Spleen (tissue), 11 donors: ENCODE data around the gene P2RY14. TPM values are rescaled to one million over a fixed set of nuclear protein-coding genes. Genes with fewer than 3 reads are reported as not detected.

ENCODE experiments used
- DNase-seq: peaks from one replicate; pipeline ENCODE4 v3.0.0-alpha.2; 2020
- H3K27ac ChIP-seq, 8 donors: fragments of 200-600 bp; sonication (generic) in 7 of 8; 1 replicate in 4 of 8; 2 replicates in 4 of 8; pipeline versions ENCODE4 v1.5.0 to v1.8.0; 2016 to 2021; ENCODE audit warnings: inconsistent platforms in 4 of 8, mild to moderate bottlenecking in 4 of 8, moderate library complexity in 1 of 8
- H3K27me3 ChIP-seq, 7 donors: fragments of 200-600 bp; sonication (generic) in 6 of 7; replicated peaks in 1 of 7; 1 replicate in 4 of 7; 2 replicates in 3 of 7; pipeline versions ENCODE4 v1.5.0 to v1.8.0; 2016 to 2021; ENCODE audit warnings: inconsistent platforms in 3 of 7, mild to moderate bottlenecking in 1 of 7
- H3K36me3 ChIP-seq, 6 donors: fragments of 200-600 bp; sonication (generic) in 5 of 6; 1 replicate in 4 of 6; 2 replicates in 2 of 6; pipeline versions ENCODE4 v1.5.0 to v1.8.0; 2016 to 2021; ENCODE audit warnings: inconsistent platforms in 2 of 6
- H3K4me1 ChIP-seq, 6 donors: fragments of 200-600 bp; sonication (generic) in 5 of 6; 1 replicate in 3 of 6; 2 replicates in 3 of 6; pipeline versions ENCODE4 v1.5.0 to v1.8.0; 2016 to 2021; ENCODE audit warnings: inconsistent platforms in 3 of 6
- H3K4me3 ChIP-seq, 8 donors: fragments of 200-600 bp; sonication (generic) in 7 of 8; 1 replicate in 4 of 8; 2 replicates in 4 of 8; pipeline versions ENCODE4 v1.5.0 to v1.8.0; 2016 to 2021; ENCODE audit warnings: inconsistent platforms in 4 of 8, mild to moderate bottlenecking in 4 of 8, moderate library complexity in 2 of 8
- H3K9me3 ChIP-seq, 8 donors: fragments of 200-600 bp; sonication (generic) in 7 of 8; 1 replicate in 4 of 8; 2 replicates in 4 of 8; pipeline versions ENCODE4 v1.5.0 to v1.8.0; 2016 to 2021; ENCODE audit warnings: inconsistent platforms in 4 of 8
- CTCF ChIP-seq, 11 experiments: fragments of 200-600 bp in 7 of 11; fragments of 450-650 bp in 4 of 11; sonication (generic) in 4 of 11; IDR thresholded peaks in 8 of 11; conservative IDR thresholded peaks in 3 of 11; 1 replicate in 7 of 11; 2 replicates in 4 of 11; pipeline versions ENCODE4 v1.4.0 to v1.8.0; 2016 to 2021; ENCODE audit warnings: antibody characterized with exemption in 11 of 11, inconsistent platforms in 4 of 11, mild to moderate bottlenecking in 1 of 11
- POLR2A ChIP-seq, 3 donors: fragments of 450-650 bp; IDR thresholded peaks; one replicate each; pipeline ENCODE4 v1.5.1; 2017; ENCODE audit warnings: antibody characterized with exemption in 3 of 3, mild to moderate bottlenecking in 1 of 3
- POLR2AphosphoS5 ChIP-seq, 3 donors: sonication (generic); formaldehyde crosslinking; IDR thresholded peaks; one replicate each; pipeline ENCODE4 v1.5.1; 2017; ENCODE audit warnings: antibody characterized with exemption in 3 of 3
- WGBS, 5 donors: extraction: QIAGEN DNeasy Blood & Tissue Kit in 3 of 5; methylation state at CpG; one replicate each; pipeline versions ENCODE4 v1.1.5 to v1.1.7; 2013 to 2018; 5-methylcytosine and 5-hydroxymethylcytosine counted together
- intact Hi-C: fragments of 100-400 bp; cut with DNase I; formaldehyde crosslinking; loops from one replicate; pipeline ENCODE4 v1.15.0; 2023; ENCODE audit warnings: low total_unique reads
- polyA plus RNA-seq, 3 donors: library from polyadenylated mRNA; stranded (reverse); fragments of 200-250 nt; gene quantifications; one replicate each; pipeline ENCODE4 v1.2.1, GENCODE V29; 2013
- total RNA-seq, 7 donors: library from RNA; depleted of rRNA in 3 of 7; stranded (reverse); fragments of >200 nt in 3 of 7; fragmentation: NEBNext Ultra II Directional in 4 of 7; extraction: Animal tissue kit (Norgen Biotek cat#: 25700) in 4 of 7; gene quantifications; one replicate each; pipeline versions ENCODE4 v1.1.0 to v1.2.1, GENCODE V29; 2016 to 2021
- donor health status: healthy with polysubstance abuse.
- donor health status: DM: no; HTN: no; CAD: no; lungs with moderate emphysema.
- donor health status: DM: no; HTN: no; CAD: no.
- donor health status: Bipolar disorder and iron deficiency.
- donor health status: healthy.
- donor health status: DM: no; HTN: no; CAD: no.
- donor health status: DM: yes; HTN: yes; CAD: no.

Gene P2RY14
- total and polyA plus RNA-seq, 10 donors, result 0.32 to 5.2 (median 1.9) TPM

GRCh38 chr3:151267066-151267465, 11.3 kb downstream of the P2RY14 start:
- Histone ChIP-seq H3K36me3 (no peaks in the 10 kb centered on the region), H3K4me3 (no peak overlapping the region), H3K27me3 (no peaks in the 10 kb centered on the region), H3K27ac (peak overlapping the region in 1 of 8 donors; percentile 33), H3K4me1 (peaks cover 5 to 72% (median 30%) of the 10 kb centered on the region in 6 donors), H3K9me3 (no peaks in the 10 kb centered on the region)
- 79 to 94% (median 86%) methylated on average over 1 of the region's 1 CpG for WGBS, 5 donors
- no peak for DNase-seq
- TF ChIP-seq CTCF (IDR thresholded peaks at IDR 0.05 in 8 of 11, conservative IDR thresholded peaks at IDR 0.05 in 3 of 11) (no peak), POLR2A (IDR thresholded peaks at IDR 0.05) (no peak), POLR2AphosphoS5 (IDR thresholded peaks at IDR 0.05) (no peak)
- intact Hi-C loops, result no loop called here

- intact Hi-C loops, result no loop called here
- no peaks in the 10 kb centered on the region for H3K9me3 ChIP-seq
- H3K27ac ChIP-seq, result peak overlapping the region in 6 of 8 donors; percentile 19 to 72 (median 32)
- DNase-seq, result peak; percentile 78
- TF ChIP-seq POLR2AphosphoS5 (IDR thresholded peaks at IDR 0.05) (peak in 1 of 3 donors; percentile 25), POLR2A (IDR thresholded peaks at IDR 0.05) (no peak)
- peaks cover 5 to 60% (median 30%) of the 10 kb centered on the region in 6 donors for H3K4me1 ChIP-seq
- H3K27me3 ChIP-seq, result no peaks in the 10 kb centered on the region
- H3K4me3 ChIP-seq, result no peak overlapping the region
- 49 to 61% (median 54%) methylated on average over 5 of the region's 5 CpGs for WGBS, 5 donors
- no peaks in the 10 kb centered on the region for H3K36me3 ChIP-seq
These were observed 12.5 kb downstream of the P2RY14 start for GRCh38 chr3:151265866-151266265.

GRCh38 chr3:151265166-151265565, 13.2 kb downstream of the P2RY14 start:
- intact Hi-C loops, result no loop called here
- Histone ChIP-seq H3K27ac (peak overlapping the region in 4 of 8 donors; percentile 26 to 72 (median 32)), H3K27me3 (no peaks in the 10 kb centered on the region), H3K4me1 (peaks cover 5 to 60% (median 30%) of the 10 kb centered on the region in 6 donors), H3K36me3 (no peaks in the 10 kb centered on the region), H3K9me3 (no peaks in the 10 kb centered on the region), H3K4me3 (no peak overlapping the region)
- WGBS, 5 donors, result 67 to 75% (median 71%) methylated on average over 5 of the region's 5 CpGs
- TF ChIP-seq CTCF (IDR thresholded peaks at IDR 0.05 in 8 of 11, conservative IDR thresholded peaks at IDR 0.05 in 3 of 11) (no peak), POLR2A (IDR thresholded peaks at IDR 0.05) (no peak), POLR2AphosphoS5 (IDR thresholded peaks at IDR 0.05) (no peak)
- DNase-seq, result no peak

GRCh38 chr3:151264605-151265004, 13.7 kb downstream of the P2RY14 start:
- Histone ChIP-seq H3K9me3 (no peaks in the 10 kb centered on the region), H3K4me1 (peaks cover 5 to 58% (median 30%) of the 10 kb centered on the region in 6 donors), H3K36me3 (no peaks in the 10 kb centered on the region), H3K27me3 (no peaks in the 10 kb centered on the region), H3K4me3 (no peak overlapping the region), H3K27ac (peak overlapping the region in 1 of 8 donors; percentile 72)
- intact Hi-C loops, result no loop called here
- no peak for TF ChIP-seq POLR2A (IDR thresholded peaks at IDR 0.05)
- TF ChIP-seq POLR2AphosphoS5 (IDR thresholded peaks at IDR 0.05), result no peak
- no peak for TF ChIP-seq CTCF (IDR thresholded peaks at IDR 0.05 in 8 of 11, conservative IDR thresholded peaks at IDR 0.05 in 3 of 11)
- no peak for DNase-seq
- WGBS, 5 donors, result 100% methylated on average over 1 of the region's 1 CpG
